ENCODE data around the gene GNAI3.

The GNAI3 gene

GRCh38 chr1:109667452-109668122 is 119.2 kb downstream of the GNAI3 start, which contains the start of gene GSTM2:
Gene GSTM2 (plus strand): TSS chr1:109668057. CDS start chr1:109668116, 59 bp downstream.
- peak; percentile 33 for DNase-seq

Data from NCI-H1092 treated with DMSO at 0.1 percent for 48 hours (cell line).